Skin of body (tissue), 2 donors: Measurements from ENCODE around the gene TEPSIN. TPM values are rescaled to one million over a fixed set of nuclear protein-coding genes. Genes with fewer than 3 reads are reported as not detected.

Source experiments
- DNase-seq: peaks from one replicate; lab custom pipeline; 2025; lab: John Stamatoyannopoulos, UW
- total RNA-seq: library from RNA; depleted of rRNA; stranded (reverse); fragments of >200 nt; gene quantifications from one replicate; pipeline ENCODE4 v1.2.3, GENCODE V29; 2014

TEPSIN gene
- total RNA-seq, 1 donor from 2014 or later: 9.7 TPM

- no peak for DNase-seq
Observed at GRCh38 chr17:81198826-81199481, 39.9 kb downstream of the TEPSIN start.

DNA sequence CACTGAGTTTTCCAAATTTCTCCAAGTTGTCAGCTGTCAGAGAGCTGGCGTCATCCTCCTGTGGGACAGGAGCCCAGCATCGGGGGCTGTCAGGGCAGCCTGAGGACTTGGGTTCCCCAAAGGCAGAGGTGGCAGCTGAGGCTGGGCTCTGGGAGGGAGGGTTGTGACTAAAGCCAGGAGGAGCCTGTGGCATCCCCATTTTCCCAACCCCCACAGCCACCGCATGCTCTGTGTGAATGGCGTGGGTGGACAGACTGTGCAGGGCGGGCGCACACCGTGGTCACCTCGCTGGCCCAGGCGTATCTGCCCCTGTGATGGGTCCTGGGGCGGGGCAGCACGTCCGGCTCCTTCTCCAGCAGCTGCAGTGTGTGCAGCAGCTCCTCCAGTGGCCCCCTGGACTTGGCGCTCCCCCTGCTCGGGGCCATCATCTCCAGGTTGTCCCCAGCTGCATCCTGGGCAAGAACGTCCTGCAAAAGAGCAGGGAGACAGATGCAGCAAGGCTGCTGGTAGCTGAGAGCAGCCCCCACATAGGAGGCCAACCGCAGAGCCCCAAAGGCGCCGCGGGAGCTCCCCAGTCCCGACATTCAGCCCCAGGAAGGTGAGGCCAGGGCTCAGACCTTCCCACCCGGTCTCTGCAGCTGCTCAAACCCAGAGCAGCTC lies 40.9 kb downstream of the TEPSIN start:
- DNase-seq: no peak

- no peak for DNase-seq
Observed at GRCh38 chr17:81197409-81197795, 41.5 kb downstream of the TEPSIN start.

DNA sequence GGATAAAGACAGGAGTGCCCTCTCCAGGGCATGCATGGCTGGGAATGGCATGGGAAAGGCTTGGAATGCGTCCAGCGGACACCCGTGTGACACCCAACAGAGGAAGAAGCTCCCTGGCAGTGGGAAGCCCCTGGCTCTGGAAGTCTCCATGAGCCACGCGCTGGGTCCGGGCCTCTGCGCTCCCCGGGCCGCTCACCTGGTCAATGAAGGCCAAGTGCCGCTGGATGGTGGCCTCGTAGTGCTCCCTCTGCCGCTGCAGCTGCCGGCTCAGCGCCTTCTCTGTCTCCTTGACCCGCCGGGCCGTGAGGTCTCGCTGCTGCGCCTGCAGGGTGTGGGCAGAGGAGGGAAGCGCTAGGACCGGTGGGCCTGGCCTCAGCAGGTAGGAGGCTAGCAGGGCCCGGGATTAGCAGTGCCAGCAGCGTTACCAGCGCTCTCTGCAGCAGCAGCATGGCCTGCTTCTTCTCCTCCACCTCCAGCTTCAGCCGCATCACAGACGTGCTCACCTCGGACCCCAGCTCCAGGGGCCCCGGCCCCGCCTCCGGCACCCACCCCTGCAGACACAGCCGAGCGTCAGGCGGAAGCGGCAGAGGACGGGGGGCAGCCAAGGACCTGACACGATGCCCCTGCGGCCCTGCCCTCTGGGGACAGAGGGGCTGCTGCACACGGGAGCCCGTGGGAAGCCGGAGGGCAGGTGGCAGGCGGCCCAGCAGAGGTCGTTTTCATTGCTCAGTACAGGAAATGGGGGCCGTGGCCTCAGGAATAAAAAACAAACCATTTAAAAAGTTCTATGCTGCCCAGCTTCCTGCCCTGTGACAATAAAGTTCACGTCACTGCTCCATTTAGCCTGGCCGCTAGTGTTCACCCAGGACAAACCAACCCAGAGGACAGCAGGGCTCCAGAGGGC lies 42.1 kb downstream of the TEPSIN start:
- no peak for DNase-seq

GRCh38 chr17:81195941-81196495 lies 42.8 kb downstream of the TEPSIN start:
- no peak for DNase-seq

DNA sequence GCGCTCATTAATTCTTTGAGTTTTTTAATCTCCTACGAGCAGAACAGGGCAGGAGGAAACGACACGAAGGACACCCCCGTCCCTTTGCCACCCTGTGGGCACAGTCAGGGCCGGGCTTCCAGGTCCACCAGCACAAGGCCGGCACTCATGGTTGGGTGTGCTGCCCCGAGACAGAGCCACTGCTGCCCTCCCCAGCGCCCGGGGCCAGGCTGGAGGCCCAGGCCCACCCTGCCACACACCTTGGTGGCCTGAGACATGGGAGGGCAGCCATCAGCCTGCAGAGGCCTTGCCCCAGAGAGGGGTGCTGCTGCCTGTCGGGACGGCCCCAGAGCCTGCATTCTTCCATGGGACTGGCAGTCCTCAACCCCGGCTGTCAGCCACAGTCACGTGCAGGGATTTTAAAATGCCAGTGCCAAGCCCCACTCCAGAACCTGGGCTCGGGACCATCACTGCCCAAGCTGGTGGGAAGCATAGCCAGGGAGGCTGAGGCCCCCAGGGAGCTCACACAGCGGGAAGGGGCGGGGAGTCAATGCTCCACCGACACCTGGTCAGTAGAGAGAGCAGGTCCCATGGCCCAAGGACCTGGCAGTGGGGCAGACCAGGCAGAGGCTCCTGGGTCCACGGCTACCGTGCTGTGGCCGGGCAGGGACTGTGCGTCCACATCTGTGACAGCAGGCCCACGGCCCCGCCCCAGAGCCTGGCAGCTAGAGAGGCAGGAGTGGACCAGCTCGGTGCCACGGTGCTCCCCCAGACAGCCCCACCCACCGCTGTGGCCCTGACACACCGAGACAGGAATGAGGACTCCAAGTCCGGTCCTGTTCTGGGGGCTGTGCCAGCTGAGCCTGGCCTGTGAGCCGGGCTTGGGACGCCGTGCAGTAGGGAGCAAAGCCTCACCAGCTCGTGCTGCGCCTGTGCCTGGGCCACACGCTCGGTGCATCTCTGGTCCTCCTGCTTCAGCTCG lies 43.6 kb downstream of the TEPSIN start:
- no peak for DNase-seq

DNA sequence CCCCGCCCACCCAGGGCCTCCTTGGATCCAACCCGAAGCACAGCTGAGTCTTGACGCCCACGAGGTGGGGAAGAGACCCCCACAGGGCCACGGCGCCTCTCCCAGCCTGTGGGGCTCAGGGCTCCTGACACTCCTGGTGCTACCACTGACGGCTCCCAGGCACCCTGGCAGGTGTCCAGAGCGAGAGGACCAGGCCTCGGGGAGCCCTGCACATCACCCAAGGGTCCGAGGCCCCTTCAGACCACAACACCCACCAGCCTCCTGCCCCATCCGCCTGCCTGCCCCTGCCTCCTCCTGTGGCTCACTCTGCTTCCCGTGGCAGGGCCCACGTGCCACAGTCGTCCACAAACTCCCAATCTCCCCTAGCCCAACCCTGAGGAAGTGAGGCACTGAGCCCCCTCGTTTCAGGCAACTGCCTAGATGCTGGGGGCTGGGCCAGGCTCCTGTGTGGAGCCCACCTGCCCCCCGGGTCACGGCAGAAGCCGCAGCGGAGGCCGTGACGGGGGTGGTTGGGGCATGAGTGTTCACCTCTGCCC lies 44.6 kb downstream of the TEPSIN start:
- no peak for DNase-seq

GRCh38 chr17:81193470-81194224 lies 45.2 kb downstream of the TEPSIN start:
- no peak for DNase-seq

DNA sequence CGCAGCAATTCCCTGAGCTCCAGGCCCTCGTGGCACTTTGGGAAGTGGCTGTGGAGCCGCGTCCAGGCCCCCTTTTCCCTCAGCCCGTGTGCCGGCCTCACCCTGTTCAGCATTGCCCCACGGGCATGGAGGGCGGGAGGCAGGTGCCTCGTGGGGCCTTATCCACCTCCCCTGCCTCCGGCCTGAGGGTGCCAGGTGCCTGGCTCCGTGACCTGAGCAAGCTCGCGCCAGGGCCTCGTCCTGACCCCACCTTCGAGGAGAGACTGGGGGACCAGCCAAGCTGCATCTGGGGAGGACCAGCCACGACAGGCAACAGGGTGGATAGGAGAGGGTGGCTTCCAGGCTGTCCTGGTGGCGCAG lies 45.8 kb downstream of the TEPSIN start:
- DNase-seq: no peak

DNA sequence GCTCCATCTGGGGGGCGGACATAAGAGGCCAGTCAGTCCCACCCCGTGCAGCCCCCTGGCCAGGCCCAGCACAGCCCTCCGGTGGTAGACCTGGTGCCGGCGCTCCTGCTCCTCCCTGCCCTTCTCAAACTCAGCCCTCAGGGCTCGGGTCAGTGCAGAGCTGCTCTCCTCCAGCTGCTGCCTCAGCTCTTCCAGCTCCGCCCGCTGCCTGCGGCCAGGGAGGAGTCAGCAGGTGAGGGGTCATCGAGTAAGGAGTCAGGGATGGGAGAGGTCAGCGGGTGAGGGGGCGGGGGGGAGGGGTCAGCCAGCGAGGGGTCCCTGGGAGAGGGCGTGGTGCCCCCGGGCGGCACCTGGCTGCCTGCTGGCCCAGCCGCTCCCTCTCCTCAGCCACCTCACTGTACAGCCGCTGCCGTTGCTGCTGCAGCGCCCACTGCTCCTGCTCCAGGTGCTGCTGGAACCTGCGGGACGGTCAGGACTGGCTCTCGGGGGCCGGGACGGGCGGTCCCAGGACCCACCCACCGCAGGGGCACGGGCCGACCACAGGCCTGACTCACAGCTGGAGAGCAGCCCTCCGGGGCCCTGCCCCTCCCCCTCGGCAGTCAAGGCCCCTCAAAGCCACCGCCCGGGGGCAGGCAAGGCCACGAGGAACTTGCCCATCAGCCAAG lies 46.3 kb downstream of the TEPSIN start:
- DNase-seq: no peak

GRCh38 chr17:81191646-81192045 lies 47.2 kb downstream of the TEPSIN start:
- no peak for DNase-seq

- DNase-seq: no peak
Observed at GRCh38 chr17:81191116-81191515, 47.7 kb downstream of the TEPSIN start.

DNA sequence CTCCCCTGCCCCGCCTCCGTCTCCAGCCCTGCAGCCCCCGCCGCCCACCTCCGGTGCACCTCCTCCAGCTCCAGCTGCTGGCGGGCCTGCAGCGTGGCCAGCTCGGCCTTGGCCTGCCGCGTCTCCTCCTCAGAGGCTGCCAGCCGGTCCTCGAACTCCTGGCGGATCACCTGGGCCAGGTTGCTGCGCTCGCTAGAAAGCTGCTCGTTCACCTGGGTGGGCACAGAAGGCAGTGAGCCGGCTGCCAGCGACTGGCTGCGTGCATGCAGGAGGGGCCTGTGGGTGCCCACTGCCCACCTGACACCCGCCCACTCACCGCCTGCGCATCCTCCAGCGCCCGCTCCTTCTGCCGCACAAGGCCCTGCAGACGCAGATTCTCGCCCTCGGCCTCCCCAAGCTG lies 48.3 kb downstream of the TEPSIN start:
- DNase-seq: no peak

- no peak for DNase-seq
Observed at GRCh38 chr17:81189670-81190530, 49.0 kb downstream of the TEPSIN start.

GRCh38 chr17:81189016-81189415 lies 49.8 kb downstream of the TEPSIN start:
- DNase-seq: no peak

DNA sequence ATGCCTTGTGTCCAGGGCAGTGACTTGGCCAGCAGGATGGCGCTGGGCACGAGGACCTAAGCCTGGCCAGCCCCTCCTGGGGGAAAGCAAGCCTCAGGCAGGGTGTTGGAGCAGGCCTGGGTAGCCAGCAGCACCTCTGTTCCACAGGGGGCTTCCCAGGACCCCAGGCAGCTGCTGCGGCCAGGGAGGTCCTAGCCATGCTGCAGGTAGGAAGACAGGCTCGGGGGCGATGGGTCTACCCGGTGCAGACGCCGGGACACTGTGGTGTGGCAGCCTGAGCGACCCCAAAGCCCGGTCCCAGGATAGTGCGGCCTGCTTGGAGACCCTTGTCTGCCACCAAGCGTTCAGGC lies 50.4 kb downstream of the TEPSIN start:
- DNase-seq: no peak

- no peak for DNase-seq
Observed at GRCh38 chr17:81187586-81188490, 51.0 kb downstream of the TEPSIN start.
